Measurements from ENCODE around the gene PTPRG.

The PTPRG gene

GRCh38 chr3:62015111-62015510, 453.7 kb downstream of the PTPRG start:
- no peak overlapping the region for H3K4me3 ChIP-seq (ENCODE audit: low read depth, low read length)
- TF ChIP-seq, protein P1, sequence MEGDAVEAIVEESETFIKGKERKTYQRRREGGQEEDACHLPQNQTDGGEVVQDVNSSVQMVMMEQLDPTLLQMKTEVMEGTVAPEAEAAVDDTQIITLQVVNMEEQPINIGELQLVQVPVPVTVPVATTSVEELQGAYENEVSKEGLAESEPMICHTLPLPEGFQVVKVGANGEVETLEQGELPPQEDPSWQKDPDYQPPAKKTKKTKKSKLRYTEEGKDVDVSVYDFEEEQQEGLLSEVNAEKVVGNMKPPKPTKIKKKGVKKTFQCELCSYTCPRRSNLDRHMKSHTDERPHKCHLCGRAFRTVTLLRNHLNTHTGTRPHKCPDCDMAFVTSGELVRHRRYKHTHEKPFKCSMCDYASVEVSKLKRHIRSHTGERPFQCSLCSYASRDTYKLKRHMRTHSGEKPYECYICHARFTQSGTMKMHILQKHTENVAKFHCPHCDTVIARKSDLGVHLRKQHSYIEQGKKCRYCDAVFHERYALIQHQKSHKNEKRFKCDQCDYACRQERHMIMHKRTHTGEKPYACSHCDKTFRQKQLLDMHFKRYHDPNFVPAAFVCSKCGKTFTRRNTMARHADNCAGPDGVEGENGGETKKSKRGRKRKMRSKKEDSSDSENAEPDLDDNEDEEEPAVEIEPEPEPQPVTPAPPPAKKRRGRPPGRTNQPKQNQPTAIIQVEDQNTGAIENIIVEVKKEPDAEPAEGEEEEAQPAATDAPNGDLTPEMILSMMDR (IDR thresholded peaks at IDR 0.05; ENCODE audit: low read depth, low read length, missing control alignments) = no peak
- no peak for DNase-seq (ENCODE audit: low read depth)
- in situ Hi-C loops (cut with HindIII; ENCODE audit: low sequenced_read_pairs) = no loop called here

- no peak overlapping the region for H3K4me3 ChIP-seq (ENCODE audit: low read depth, low read length)
- TF ChIP-seq, protein P1 (IDR thresholded peaks at IDR 0.05; ENCODE audit: low read depth, low read length, missing control alignments) = no peak
- in situ Hi-C loops (cut with HindIII; ENCODE audit: low sequenced_read_pairs) = no loop called here
- no peak for DNase-seq (ENCODE audit: low read depth)
Measured at GRCh38 chr3:62019906-62020305, 458.5 kb downstream of the PTPRG start.

GRCh38 chr3:62020706-62021105, 459.3 kb downstream of the PTPRG start:
- in situ Hi-C loops (cut with HindIII; ENCODE audit: low sequenced_read_pairs) = no loop called here
- DNase-seq (ENCODE audit: low read depth) = no peak
- H3K4me3 ChIP-seq (ENCODE audit: low read depth, low read length) = no peak overlapping the region
- TF ChIP-seq, protein P1 (IDR thresholded peaks at IDR 0.05; ENCODE audit: low read depth, low read length, missing control alignments) = no peak

- no peak overlapping the region for H3K4me3 ChIP-seq (ENCODE audit: low read depth, low read length)
- no peak for DNase-seq (ENCODE audit: low read depth)
- in situ Hi-C loops (cut with HindIII; ENCODE audit: low sequenced_read_pairs) = no loop called here
- TF ChIP-seq, protein P1 (IDR thresholded peaks at IDR 0.05; ENCODE audit: low read depth, low read length, missing control alignments) = no peak
Measured at GRCh38 chr3:62022312-62022711, 460.9 kb downstream of the PTPRG start.

DNA sequence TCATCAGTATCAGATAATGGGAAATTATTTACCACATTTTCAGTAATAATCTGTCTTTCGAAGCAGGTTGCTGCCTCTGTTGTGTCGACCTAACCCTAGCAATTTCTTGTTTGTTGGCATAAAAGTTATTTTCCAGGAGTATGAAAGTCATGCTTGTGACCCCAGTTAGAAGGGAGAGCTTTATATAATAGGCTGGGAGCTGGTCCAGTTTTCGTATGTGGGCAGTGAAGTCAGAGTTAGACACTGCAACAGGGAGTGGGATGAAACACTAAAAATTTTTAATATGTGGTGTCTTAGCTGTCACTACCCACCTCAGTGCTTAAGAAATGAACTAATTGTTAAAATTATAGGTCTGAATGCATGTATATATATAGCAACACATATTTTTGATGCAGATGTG, 463.5 kb downstream of the PTPRG start:
- TF ChIP-seq, protein P1 (IDR thresholded peaks at IDR 0.05; ENCODE audit: low read depth, low read length, missing control alignments) = no peak
- in situ Hi-C loops (cut with HindIII; ENCODE audit: low sequenced_read_pairs) = no loop called here

GRCh38 chr3:62025913-62026312, 464.5 kb downstream of the PTPRG start:
- TF ChIP-seq, protein P1 (IDR thresholded peaks at IDR 0.05; ENCODE audit: low read depth, low read length, missing control alignments) = no peak
- DNase-seq (ENCODE audit: low read depth) = no peak
- in situ Hi-C loops (cut with HindIII; ENCODE audit: low sequenced_read_pairs) = no loop called here

More for the DNA sequence above, 463.5 kb downstream of the PTPRG start:
- H3K4me3 ChIP-seq (ENCODE audit: low read depth, low read length) = no peak overlapping the region
- no peak for DNase-seq (ENCODE audit: low read depth)

GRCh38 chr3:62027241-62027640, 465.9 kb downstream of the PTPRG start:
- H3K4me3 ChIP-seq (ENCODE audit: low read depth, low read length) = no peak overlapping the region
- in situ Hi-C loops (cut with HindIII; ENCODE audit: low sequenced_read_pairs) = no loop called here
- TF ChIP-seq, protein P1 (IDR thresholded peaks at IDR 0.05; ENCODE audit: low read depth, low read length, missing control alignments) = no peak
- DNase-seq (ENCODE audit: low read depth) = no peak

More at GRCh38 chr3:62025913-62026312, 464.5 kb downstream of the PTPRG start:
- no peak overlapping the region for H3K4me3 ChIP-seq (ENCODE audit: low read depth, low read length)

All from astrocyte of the cerebellum (primary cell).